ENCODE data around the gene FAF1. TPM values are rescaled to one million over a fixed set of nuclear protein-coding genes. Genes with fewer than 3 reads are reported as not detected.
"Not testable (repeated sequence)": the region's sequence is repeated elsewhere in the genome, so short reads cannot be mapped to it uniquely, and the experiment has no call there.

Gene FAF1
- total RNA-seq, 4 donors from 2014 or later: 47.1 to 87.0 (median 79.4) TPM

DNA sequence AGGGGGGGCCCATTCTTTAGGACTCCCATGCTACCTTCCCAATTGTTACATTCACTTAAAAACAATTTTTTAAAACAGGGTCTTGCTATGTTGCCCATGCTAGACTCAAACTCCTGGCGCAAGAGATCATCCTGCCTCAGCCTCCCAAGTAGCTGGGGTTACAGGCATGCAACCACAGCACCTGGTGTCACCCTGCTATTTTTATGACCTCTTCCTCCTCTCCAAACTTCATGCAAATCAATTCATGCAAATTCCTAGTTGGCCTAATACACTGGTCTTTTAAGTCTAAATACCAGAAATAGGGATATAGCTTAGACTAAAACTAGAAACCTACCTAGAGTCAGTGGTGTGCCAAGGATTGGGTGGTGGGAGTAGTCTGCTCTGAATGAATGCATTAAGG lies 40.1 kb upstream of the FAF1 start:
- H3K9me3 ChIP-seq: no peaks in the 10 kb centered on the region
- no peaks in the 10 kb centered on the region for H3K36me3 ChIP-seq
- no peak overlapping the region for H3K4me3 ChIP-seq (replicated peaks in 1 of 3)
- H3K27ac ChIP-seq: no peak overlapping the region
- H3K27me3 ChIP-seq: no peaks in the 10 kb centered on the region
- DNase-seq: no peak
- 95 to 100% methylated on average over 1 of the region's 1 CpG for WGBS, 2 donors
- H3K4me1 ChIP-seq: no peaks in the 10 kb centered on the region
- no peak for TF ChIP-seq POLR2A (IDR thresholded peaks at IDR 0.05)
- TF ChIP-seq, protein P1, sequence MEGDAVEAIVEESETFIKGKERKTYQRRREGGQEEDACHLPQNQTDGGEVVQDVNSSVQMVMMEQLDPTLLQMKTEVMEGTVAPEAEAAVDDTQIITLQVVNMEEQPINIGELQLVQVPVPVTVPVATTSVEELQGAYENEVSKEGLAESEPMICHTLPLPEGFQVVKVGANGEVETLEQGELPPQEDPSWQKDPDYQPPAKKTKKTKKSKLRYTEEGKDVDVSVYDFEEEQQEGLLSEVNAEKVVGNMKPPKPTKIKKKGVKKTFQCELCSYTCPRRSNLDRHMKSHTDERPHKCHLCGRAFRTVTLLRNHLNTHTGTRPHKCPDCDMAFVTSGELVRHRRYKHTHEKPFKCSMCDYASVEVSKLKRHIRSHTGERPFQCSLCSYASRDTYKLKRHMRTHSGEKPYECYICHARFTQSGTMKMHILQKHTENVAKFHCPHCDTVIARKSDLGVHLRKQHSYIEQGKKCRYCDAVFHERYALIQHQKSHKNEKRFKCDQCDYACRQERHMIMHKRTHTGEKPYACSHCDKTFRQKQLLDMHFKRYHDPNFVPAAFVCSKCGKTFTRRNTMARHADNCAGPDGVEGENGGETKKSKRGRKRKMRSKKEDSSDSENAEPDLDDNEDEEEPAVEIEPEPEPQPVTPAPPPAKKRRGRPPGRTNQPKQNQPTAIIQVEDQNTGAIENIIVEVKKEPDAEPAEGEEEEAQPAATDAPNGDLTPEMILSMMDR (IDR thresholded peaks at IDR 0.05): no peak
- intact Hi-C loops (cut with DNase I): no loop called here

- H3K27ac ChIP-seq; H3K27me3 ChIP-seq; H3K4me1 ChIP-seq; intact Hi-C loops (cut with DNase I); DNase-seq; H3K9me3 ChIP-seq; H3K4me3 ChIP-seq (replicated peaks in 1 of 3); H3K36me3 ChIP-seq: not testable (repeated sequence)
- WGBS, 2 donors: 73 to 92% methylated on average over 1 of the region's 1 CpG
Measured at GRCh38 chr1:50999375-50999774, 39.3 kb upstream of the FAF1 start.

DNA sequence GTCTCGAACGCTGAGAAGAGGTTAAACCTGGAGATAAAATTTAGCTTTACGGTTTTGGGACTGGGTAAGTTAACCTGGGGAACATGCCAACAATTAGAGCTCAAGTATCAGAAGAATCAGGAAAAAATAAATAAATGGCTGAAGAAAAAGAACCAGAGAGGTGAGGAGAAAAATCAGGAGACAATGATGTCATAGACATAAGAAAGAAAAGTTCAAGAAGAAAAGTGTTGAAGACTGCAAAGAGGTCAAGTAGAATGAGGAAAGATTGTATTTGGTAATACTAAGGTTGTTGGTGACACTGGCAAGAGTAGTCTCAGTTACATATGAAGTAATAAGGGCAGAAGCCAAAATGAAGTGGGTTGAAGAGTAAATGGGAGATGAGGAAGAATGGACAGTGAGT lies 36.0 kb upstream of the FAF1 start:
- no peak for DNase-seq
- Histone ChIP-seq H3K9me3 (no peaks in the 10 kb centered on the region), H3K4me1 (no peaks in the 10 kb centered on the region), H3K4me3 (replicated peaks in 1 of 3) (no peak overlapping the region), H3K36me3 (no peaks in the 10 kb centered on the region), H3K27me3 (no peaks in the 10 kb centered on the region), H3K27ac (no peak overlapping the region)
- TF ChIP-seq, protein P1 (IDR thresholded peaks at IDR 0.05): no peak
- 75 to 78% methylated on average over 3 of the region's 3 CpGs for WGBS, 2 donors
- intact Hi-C loops (cut with DNase I): no loop called here

DNA sequence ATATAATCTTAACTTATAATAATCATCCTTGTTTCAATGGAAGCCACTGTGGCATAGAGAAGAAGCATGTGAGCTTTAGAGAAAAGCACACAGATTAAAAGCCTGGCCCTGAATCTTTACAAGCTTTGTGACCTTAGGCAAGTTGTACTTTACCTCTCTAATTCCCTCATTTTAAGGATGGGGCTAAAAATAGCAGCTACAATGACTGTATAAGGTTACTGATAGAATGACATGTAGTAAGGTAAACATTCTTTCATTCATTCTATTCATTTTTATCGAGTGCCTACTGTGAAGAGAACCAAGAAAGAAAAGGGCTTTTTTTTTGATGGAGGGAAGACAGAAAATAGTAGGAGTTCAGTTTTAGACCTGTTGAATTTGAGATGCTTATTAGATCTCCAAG lies 35.6 kb upstream of the FAF1 start:
- H3K9me3 ChIP-seq: no peaks in the 10 kb centered on the region
- H3K4me3 ChIP-seq (replicated peaks in 1 of 3): no peak overlapping the region
- H3K4me1 ChIP-seq: no peaks in the 10 kb centered on the region
- no peak for DNase-seq
- intact Hi-C loops (cut with DNase I): no loop called here
- no peaks in the 10 kb centered on the region for H3K27me3 ChIP-seq
- no peak overlapping the region for H3K27ac ChIP-seq
- TF ChIP-seq POLR2A (IDR thresholded peaks at IDR 0.05): no peak
- TF ChIP-seq, protein P1 (IDR thresholded peaks at IDR 0.05): no peak
- no peaks in the 10 kb centered on the region for H3K36me3 ChIP-seq
- WGBS, 2 donors: 70 to 82% methylated on average over 1 of the region's 1 CpG

DNA sequence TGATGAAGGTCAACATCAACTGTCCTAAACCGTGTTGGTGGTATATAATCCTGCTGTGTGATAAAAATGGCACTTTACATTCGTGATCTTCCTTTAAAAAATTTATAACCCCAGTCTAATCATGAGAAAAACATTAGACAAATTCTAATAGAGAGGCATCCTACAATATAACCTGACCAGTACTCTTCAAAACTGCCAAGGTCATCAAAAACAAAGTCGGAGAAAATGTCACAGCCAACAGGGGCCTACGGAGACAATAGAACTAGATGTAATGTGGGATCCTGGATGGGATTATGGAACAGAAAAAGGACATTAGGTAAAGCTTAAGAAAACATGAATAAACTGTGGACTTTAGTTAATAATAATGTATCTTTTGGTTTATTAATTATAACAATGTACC lies 34.9 kb upstream of the FAF1 start:
- no peak for DNase-seq
- TF ChIP-seq, protein P1 (IDR thresholded peaks at IDR 0.05): no peak
- TF ChIP-seq POLR2A (IDR thresholded peaks at IDR 0.05): no peak
- no peak overlapping the region for H3K27ac ChIP-seq
- WGBS, 2 donors: 77 to 78% methylated on average over 4 of the region's 4 CpGs
- H3K4me1 ChIP-seq: no peaks in the 10 kb centered on the region
- H3K36me3 ChIP-seq: no peaks in the 10 kb centered on the region
- H3K9me3 ChIP-seq: no peaks in the 10 kb centered on the region
- intact Hi-C loops (cut with DNase I): no loop called here
- H3K4me3 ChIP-seq (replicated peaks in 1 of 3): no peak overlapping the region
- H3K27me3 ChIP-seq: no peaks in the 10 kb centered on the region

DNA sequence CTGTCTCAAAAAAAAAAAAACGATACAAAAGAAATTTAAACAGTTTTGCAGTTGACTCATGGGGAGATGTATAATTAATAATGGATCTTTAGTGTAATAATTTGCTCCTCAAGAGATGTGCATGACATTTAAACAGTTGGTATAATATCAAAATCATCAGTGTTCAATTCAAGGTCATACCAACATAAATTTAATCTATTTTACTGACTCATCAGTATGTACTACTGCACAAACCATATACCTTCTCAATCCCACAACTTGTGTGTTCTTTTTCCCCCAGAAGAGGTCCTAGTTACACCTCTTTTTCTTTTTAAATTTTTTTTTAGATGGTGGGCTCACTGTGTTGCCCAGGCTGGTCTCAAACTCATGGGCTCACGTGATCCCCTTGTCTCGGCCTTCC lies 33.6 kb upstream of the FAF1 start:
- DNase-seq: no peak
- no peaks in the 10 kb centered on the region for H3K36me3 ChIP-seq
- H3K27me3 ChIP-seq: no peaks in the 10 kb centered on the region
- H3K27ac ChIP-seq: no peak overlapping the region
- H3K4me3 ChIP-seq (replicated peaks in 1 of 3): no peak overlapping the region
- intact Hi-C loops (cut with DNase I): no loop called here
- 95 to 97% methylated on average over 3 of the region's 3 CpGs for WGBS, 2 donors
- no peaks in the 10 kb centered on the region for H3K4me1 ChIP-seq
- TF ChIP-seq POLR2A (IDR thresholded peaks at IDR 0.05): no peak
- TF ChIP-seq, protein P1 (IDR thresholded peaks at IDR 0.05): no peak
- H3K9me3 ChIP-seq: no peaks in the 10 kb centered on the region
